HFF-Myc (cell line): ENCODE data around the gene NTM.

ENCODE experiments used
- DNase-seq: peaks from one replicate; pipeline ENCODE4 v3.0.0-alpha.2; 2011; ENCODE audit warnings: low read depth; ENCODE audit errors: extremely low read depth
- H3K4me3 ChIP-seq: replicated peaks from 2 replicates; pipeline ENCODE4 v1.5.1; 2011; ENCODE audit warnings: low read depth, mild to moderate bottlenecking, control low read depth, low read length
- CTCF ChIP-seq: IDR thresholded peaks from 2 replicates; pipeline ENCODE4 v1.5.1; 2012; ENCODE audit warnings: mild to moderate bottlenecking, low read depth, low read length, control low read depth; ENCODE audit errors: missing control alignments

The NTM gene

GRCh38 chr11:132072044-132072857 is 701.8 kb downstream of the NTM start:
- peak; percentile 86 for DNase-seq
- no peak overlapping the region for H3K4me3 ChIP-seq
- TF ChIP-seq CTCF: no peak

- TF ChIP-seq CTCF: no peak
- DNase-seq: no peak
- no peak overlapping the region for H3K4me3 ChIP-seq
Measured at GRCh38 chr11:132072858-132073211, 702.4 kb downstream of the NTM start.

GRCh38 chr11:132073787-132074186 is 703.4 kb downstream of the NTM start:
- no peak for DNase-seq
- H3K4me3 ChIP-seq: no peak overlapping the region
- no peak for TF ChIP-seq CTCF

GRCh38 chr11:132075447-132075846 is 705.0 kb downstream of the NTM start:
- TF ChIP-seq CTCF: no peak
- no peak for DNase-seq
- no peak overlapping the region for H3K4me3 ChIP-seq

GRCh38 chr11:132077416-132077815 is 707.0 kb downstream of the NTM start:
- no peak overlapping the region for H3K4me3 ChIP-seq
- DNase-seq: no peak
- TF ChIP-seq CTCF: no peak

- no peak for TF ChIP-seq CTCF
- DNase-seq: no peak
- no peak overlapping the region for H3K4me3 ChIP-seq
Measured at GRCh38 chr11:132078264-132079076, 708.1 kb downstream of the NTM start.
